ENCODE measurements around the gene PLCG1.

Gene PLCG1

DNA sequence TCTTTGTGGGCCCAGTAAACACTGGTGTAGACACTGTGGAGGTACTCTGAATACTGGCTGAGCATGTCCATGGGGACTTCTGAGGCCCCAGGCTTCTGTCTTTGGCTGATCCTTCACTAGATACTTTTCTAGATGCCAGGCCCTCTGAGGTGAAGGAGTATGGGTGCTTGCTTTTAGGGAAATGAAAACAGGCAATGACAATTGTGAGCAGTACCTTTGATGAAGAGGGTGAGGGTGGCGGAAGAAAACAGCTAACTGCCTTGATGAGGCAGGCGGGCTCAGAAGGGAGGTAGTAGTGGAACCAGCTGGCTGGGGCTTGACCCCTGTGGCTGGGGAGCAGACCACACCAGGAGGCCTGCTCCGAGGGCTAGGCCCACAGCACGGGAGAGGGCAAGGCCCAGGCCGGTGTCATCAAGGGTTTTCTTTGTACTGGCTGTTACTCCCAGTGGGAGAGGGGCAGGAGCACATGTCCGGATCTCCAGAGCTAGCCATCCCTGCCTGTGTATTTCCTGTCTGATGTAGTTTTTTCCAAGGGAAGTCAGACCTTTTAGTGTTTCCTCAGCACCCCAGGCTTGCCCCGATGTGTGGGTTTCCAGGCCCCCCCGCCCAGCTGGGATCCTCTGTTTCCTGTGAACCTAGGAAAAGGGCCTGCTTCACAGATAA is 3.9 kb downstream of the PLCG1 start:
- no peak overlapping the region for H3K27ac ChIP-seq
- no peak for TF ChIP-seq ZFX (IDR thresholded peaks at IDR 0.05; ENCODE audit: borderline replicate concordance)
- no peak for TF ChIP-seq CTCF (IDR thresholded peaks at IDR 0.05)

DNA sequence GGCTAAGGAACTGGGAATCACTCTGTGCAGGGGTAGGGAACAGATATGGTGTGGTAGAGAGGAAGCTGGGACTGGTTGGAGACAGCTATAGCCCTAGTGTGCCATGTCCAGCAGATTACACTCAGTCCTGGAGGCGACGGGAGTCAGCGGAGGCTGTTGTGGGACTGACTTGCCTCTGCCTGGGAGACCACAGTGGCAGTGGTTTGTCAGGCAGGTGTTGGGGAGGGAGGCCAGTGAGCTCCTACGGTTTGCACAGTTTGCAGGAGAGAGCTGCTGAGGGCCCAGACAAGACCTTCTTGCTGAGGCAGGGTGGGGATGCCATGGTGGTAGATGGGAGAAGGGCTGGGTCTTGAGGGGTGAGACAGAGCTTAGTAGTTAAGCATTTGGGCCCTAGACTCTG is 4.9 kb downstream of the PLCG1 start:
- H3K27ac ChIP-seq: no peak overlapping the region
- no peak for TF ChIP-seq ZFX (IDR thresholded peaks at IDR 0.05; ENCODE audit: borderline replicate concordance)
- TF ChIP-seq CTCF (IDR thresholded peaks at IDR 0.05): no peak

- TF ChIP-seq ZFX (IDR thresholded peaks at IDR 0.05; ENCODE audit: borderline replicate concordance) (no peak), CTCF (IDR thresholded peaks at IDR 0.05) (no peak)
- H3K27ac ChIP-seq: no peak overlapping the region
Measured at GRCh38 chr20:41142919-41143318, 5.6 kb downstream of the PLCG1 start.

GRCh38 chr20:41143354-41143753 is 6.0 kb downstream of the PLCG1 start:
- TF ChIP-seq ZFX (IDR thresholded peaks at IDR 0.05; ENCODE audit: borderline replicate concordance) (no peak), CTCF (IDR thresholded peaks at IDR 0.05) (no peak)
- H3K27ac ChIP-seq: no peak overlapping the region

DNA sequence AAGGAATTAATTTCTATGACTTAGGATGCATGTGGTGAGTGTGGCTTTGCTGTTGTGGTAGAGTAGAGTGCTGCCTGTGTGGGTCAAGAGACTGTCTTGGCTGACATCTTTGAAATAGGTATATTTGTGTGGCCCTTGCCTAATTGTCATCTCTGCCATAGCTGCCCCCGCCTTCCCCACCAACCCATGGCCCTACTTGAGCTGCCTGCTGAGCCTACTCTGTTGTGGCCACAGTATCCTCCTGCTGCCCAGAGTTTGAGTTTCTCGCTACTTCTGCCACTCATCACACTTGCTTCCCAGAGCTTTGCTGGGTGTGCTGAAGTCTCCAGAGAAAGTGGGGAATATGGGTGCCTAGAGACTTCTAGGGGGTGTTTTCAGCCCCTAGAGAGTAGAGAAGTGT is 8.0 kb downstream of the PLCG1 start:
- TF ChIP-seq ZFX (IDR thresholded peaks at IDR 0.05; ENCODE audit: borderline replicate concordance): no peak
- no peak for TF ChIP-seq CTCF (IDR thresholded peaks at IDR 0.05)
- no peak overlapping the region for H3K27ac ChIP-seq

DNA sequence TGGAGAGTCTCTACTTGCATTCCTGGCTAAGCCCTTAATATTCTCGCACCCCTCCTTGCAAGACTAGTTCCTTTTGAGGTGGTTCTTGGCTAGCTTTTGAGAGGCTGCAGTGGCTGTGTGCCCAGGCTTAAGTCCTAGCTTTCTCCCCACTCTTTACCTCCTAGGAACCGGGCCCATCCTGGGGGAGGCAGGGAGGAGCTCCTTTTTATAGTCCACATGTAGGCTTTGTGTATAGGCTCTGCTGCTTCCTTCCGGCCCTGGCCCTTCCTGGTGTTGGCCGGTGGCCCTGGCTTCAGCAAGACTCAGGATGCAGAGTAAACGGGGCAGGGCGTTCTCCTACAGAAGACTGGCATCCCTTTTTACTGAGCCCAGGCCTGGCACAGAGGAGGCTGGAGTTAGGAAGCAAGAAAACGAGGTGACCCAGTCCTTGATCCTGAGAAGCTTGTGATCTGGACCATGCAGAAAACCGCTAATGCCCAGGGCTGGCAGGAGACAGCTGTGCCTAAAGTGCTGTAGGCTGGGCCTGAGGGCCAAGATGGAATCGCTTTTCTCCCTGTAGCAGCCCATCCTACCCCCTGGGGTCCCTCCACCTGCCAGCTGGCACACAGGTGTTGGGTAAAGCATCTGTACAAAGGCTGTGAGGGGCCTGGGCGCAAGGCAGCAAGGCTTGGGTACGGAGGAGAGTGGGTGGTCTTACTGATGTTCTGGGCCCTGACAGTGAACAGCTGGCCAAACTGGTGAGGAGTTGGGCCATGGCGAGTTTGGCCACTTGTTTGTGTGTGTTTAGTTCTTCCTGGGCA is 8.7 kb downstream of the PLCG1 start:
- H3K27ac ChIP-seq: no peak overlapping the region
- TF ChIP-seq CTCF (IDR thresholded peaks at IDR 0.05) (no peak), ZFX (IDR thresholded peaks at IDR 0.05; ENCODE audit: borderline replicate concordance) (no peak)

GRCh38 chr20:41147767-41148191 is 10.4 kb downstream of the PLCG1 start:
- no peak overlapping the region for H3K27ac ChIP-seq
- no peak for TF ChIP-seq CTCF (IDR thresholded peaks at IDR 0.05)
- no peak for TF ChIP-seq ZFX (IDR thresholded peaks at IDR 0.05; ENCODE audit: borderline replicate concordance)

Data from 22Rv1 (cell line).